ENCODE data around the gene NXNL2. TPM values are rescaled to one million over a fixed set of nuclear protein-coding genes. Genes with fewer than 3 reads are reported as not detected.

The NXNL2 gene
- total RNA-seq, 5 donors from 2014 or later (not counting 1 experiment from before 2014, with no cell fraction given): not detected

GRCh38 chr9:88521308-88521707 is 13.7 kb upstream of the NXNL2 start:
- Histone ChIP-seq H3K4me3 (ENCODE audit: control insufficient read depth in 1 of 2, extremely low read depth in 1 of 2, low read length in 1 of 2) (no peak overlapping the region), H3K27ac (ENCODE audit: low read length) (no peak overlapping the region), H3K27me3 (replicated peaks in 1 of 2; ENCODE audit: control insufficient read depth in 2 of 2, extremely low read depth in 1 of 2, insufficient read depth in 2 of 2, low read length in 1 of 2) (peaks cover 0 to 15% of the 10 kb centered on the region in 2 experiments), H3K4me1 (ENCODE audit: control insufficient read depth in 1 of 2, extremely low read depth in 1 of 2, insufficient read depth in 2 of 2, low read length in 2 of 2) (no peaks in the 10 kb centered on the region), H3K36me3 (ENCODE audit: control insufficient read depth in 2 of 2, extremely low read depth in 1 of 2, insufficient read depth in 1 of 2, low read length in 1 of 2) (no peaks in the 10 kb centered on the region), H3K9me3 (no peaks in the 10 kb centered on the region)
- no peak overlapping the region for H3K4me3 Mint-ChIP-seq
- H3K36me3 Mint-ChIP-seq: no peaks in the 10 kb centered on the region
- ATAC-seq (replicated peaks in 1 of 4) (no peak), DNase-seq (no peak)
- ChIA-PET CTCF (no interaction called here), POLR2A (no interaction called here)
- H3K27me3 Mint-ChIP-seq: peaks cover 9 to 18% of the 10 kb centered on the region in 2 donors
- peaks cover 0 to 3% (median 0%) of the 10 kb centered on the region in 3 donors for H3K4me1 Mint-ChIP-seq
- WGBS (ENCODE audit: insufficient coverage): no CpG with 5 or more reads among the region's 4 CpGs
- no peaks in the 10 kb centered on the region for H3K9me3 Mint-ChIP-seq
- H3K27ac Mint-ChIP-seq: no peak overlapping the region

GRCh38 chr9:88522360-88522759 is 12.6 kb upstream of the NXNL2 start:
- H3K4me1 Mint-ChIP-seq: peaks cover 0 to 3% (median 0%) of the 10 kb centered on the region in 3 donors

GRCh38 chr9:88523056-88523455 is 11.9 kb upstream of the NXNL2 start:
- no peak overlapping the region for H3K27ac ChIP-seq (ENCODE audit: low read length)
- POLR2A ChIA-PET: no interaction called here
- Mint-ChIP-seq H3K9me3 (no peaks in the 10 kb centered on the region), H3K36me3 (no peaks in the 10 kb centered on the region), H3K4me1 (peaks cover 0 to 3% (median 0%) of the 10 kb centered on the region in 3 donors), H3K27ac (no peak overlapping the region), H3K4me3 (no peak overlapping the region), H3K27me3 (peaks cover 9 to 16% of the 10 kb centered on the region in 2 donors)
- 79% methylated on average over 3 of the region's 3 CpGs for WGBS (ENCODE audit: insufficient coverage)
- H3K36me3 ChIP-seq (ENCODE audit: control insufficient read depth in 2 of 2, extremely low read depth in 1 of 2, insufficient read depth in 1 of 2, low read length in 1 of 2): no peaks in the 10 kb centered on the region
- ATAC-seq (replicated peaks in 1 of 4) (no peak), DNase-seq (no peak)
- CTCF ChIA-PET: no interaction called here
- peaks cover 0 to 18% of the 10 kb centered on the region in 2 experiments for H3K27me3 ChIP-seq (replicated peaks in 1 of 2; ENCODE audit: control insufficient read depth in 2 of 2, extremely low read depth in 1 of 2, insufficient read depth in 2 of 2, low read length in 1 of 2)
- no peaks in the 10 kb centered on the region for H3K9me3 ChIP-seq
- H3K4me3 ChIP-seq (ENCODE audit: control insufficient read depth in 1 of 2, extremely low read depth in 1 of 2, low read length in 1 of 2): no peak overlapping the region
- no peaks in the 10 kb centered on the region for H3K4me1 ChIP-seq (ENCODE audit: control insufficient read depth in 1 of 2, extremely low read depth in 1 of 2, insufficient read depth in 2 of 2, low read length in 2 of 2)

More at GRCh38 chr9:88522360-88522759, 12.6 kb upstream of the NXNL2 start:
- no peak overlapping the region for H3K27ac ChIP-seq (ENCODE audit: low read length)
- Mint-ChIP-seq H3K27ac (no peak overlapping the region), H3K4me3 (no peak overlapping the region), H3K27me3 (peaks cover 9 to 16% of the 10 kb centered on the region in 2 donors), H3K36me3 (no peaks in the 10 kb centered on the region), H3K9me3 (no peaks in the 10 kb centered on the region)
- no peak overlapping the region for H3K4me3 ChIP-seq (ENCODE audit: control insufficient read depth in 1 of 2, extremely low read depth in 1 of 2, low read length in 1 of 2)
- H3K4me1 ChIP-seq (ENCODE audit: control insufficient read depth in 1 of 2, extremely low read depth in 1 of 2, insufficient read depth in 2 of 2, low read length in 2 of 2): no peaks in the 10 kb centered on the region
- H3K9me3 ChIP-seq: no peaks in the 10 kb centered on the region
- CTCF ChIA-PET: no interaction called here
- DNase-seq (no peak), ATAC-seq (replicated peaks in 1 of 4) (no peak)
- H3K27me3 ChIP-seq (replicated peaks in 1 of 2; ENCODE audit: control insufficient read depth in 2 of 2, extremely low read depth in 1 of 2, insufficient read depth in 2 of 2, low read length in 1 of 2): peaks cover 0 to 14% of the 10 kb centered on the region in 2 experiments
- POLR2A ChIA-PET: no interaction called here
- WGBS (ENCODE audit: insufficient coverage): 100% methylated on average over 1 of the region's 4 CpGs
- H3K36me3 ChIP-seq (ENCODE audit: control insufficient read depth in 2 of 2, extremely low read depth in 1 of 2, insufficient read depth in 1 of 2, low read length in 1 of 2): no peaks in the 10 kb centered on the region

- peaks cover 9 to 17% of the 10 kb centered on the region in 2 donors for H3K27me3 Mint-ChIP-seq
- no peaks in the 10 kb centered on the region for H3K9me3 ChIP-seq
- no peaks in the 10 kb centered on the region for H3K9me3 Mint-ChIP-seq
- no peak overlapping the region for H3K27ac Mint-ChIP-seq
- DNase-seq (no peak), ATAC-seq (replicated peaks in 1 of 4) (no peak)
- no peak overlapping the region for H3K4me3 ChIP-seq (ENCODE audit: control insufficient read depth in 1 of 2, extremely low read depth in 1 of 2, low read length in 1 of 2)
- peaks cover 0 to 3% (median 0%) of the 10 kb centered on the region in 3 donors for H3K4me1 Mint-ChIP-seq
- ChIA-PET CTCF (no interaction called here), POLR2A (no interaction called here)
- no peak overlapping the region for H3K4me3 Mint-ChIP-seq
- peaks cover 0 to 16% of the 10 kb centered on the region in 2 experiments for H3K27me3 ChIP-seq (replicated peaks in 1 of 2; ENCODE audit: control insufficient read depth in 2 of 2, extremely low read depth in 1 of 2, insufficient read depth in 2 of 2, low read length in 1 of 2)
- H3K27ac ChIP-seq (ENCODE audit: low read length): no peak overlapping the region
- H3K4me1 ChIP-seq (ENCODE audit: control insufficient read depth in 1 of 2, extremely low read depth in 1 of 2, insufficient read depth in 2 of 2, low read length in 2 of 2): no peaks in the 10 kb centered on the region
- H3K36me3 Mint-ChIP-seq: no peaks in the 10 kb centered on the region
- no peaks in the 10 kb centered on the region for H3K36me3 ChIP-seq (ENCODE audit: control insufficient read depth in 2 of 2, extremely low read depth in 1 of 2, insufficient read depth in 1 of 2, low read length in 1 of 2)
- 40% methylated on average over 1 of the region's 8 CpGs for WGBS (ENCODE audit: insufficient coverage)
Observed at GRCh38 chr9:88524911-88525310, 10.1 kb upstream of the NXNL2 start.

GRCh38 chr9:88527618-88528017 is 7.4 kb upstream of the NXNL2 start:
- no peak for ATAC-seq (replicated peaks in 1 of 4)
- H3K4me1 ChIP-seq (ENCODE audit: control insufficient read depth in 1 of 2, extremely low read depth in 1 of 2, insufficient read depth in 2 of 2, low read length in 2 of 2): no peaks in the 10 kb centered on the region
- no peak overlapping the region for H3K4me3 ChIP-seq (ENCODE audit: control insufficient read depth in 1 of 2, extremely low read depth in 1 of 2, low read length in 1 of 2)
- POLR2A ChIA-PET: no interaction called here
- CTCF ChIA-PET: interaction anchor here in 1 of 2 donors (1.0 kb wide), 1 partner anchor 16 kb away, joined by 3 read pairs; no protein-coding TSS in a partner anchor
- H3K27me3 ChIP-seq (replicated peaks in 1 of 2; ENCODE audit: control insufficient read depth in 2 of 2, extremely low read depth in 1 of 2, insufficient read depth in 2 of 2, low read length in 1 of 2): peaks cover 0 to 32% of the 10 kb centered on the region in 2 experiments
- H3K9me3 ChIP-seq: no peaks in the 10 kb centered on the region
- WGBS (ENCODE audit: insufficient coverage): 64% methylated on average over 4 of the region's 7 CpGs
- no peaks in the 10 kb centered on the region for H3K36me3 Mint-ChIP-seq
- H3K36me3 ChIP-seq (ENCODE audit: control insufficient read depth in 2 of 2, extremely low read depth in 1 of 2, insufficient read depth in 1 of 2, low read length in 1 of 2): no peaks in the 10 kb centered on the region
- no peaks in the 10 kb centered on the region for H3K9me3 Mint-ChIP-seq
- H3K4me1 Mint-ChIP-seq: peaks cover 0 to 3% (median under 1%) of the 10 kb centered on the region in 3 donors
- DNase-seq: no peak
- H3K27ac Mint-ChIP-seq: no peak overlapping the region
- H3K27me3 Mint-ChIP-seq: peaks cover 9 to 16% of the 10 kb centered on the region in 2 donors
- no peak overlapping the region for H3K4me3 Mint-ChIP-seq
- H3K27ac ChIP-seq (ENCODE audit: low read length): no peak overlapping the region

- no peaks in the 10 kb centered on the region for H3K9me3 ChIP-seq
- Mint-ChIP-seq H3K4me1 (peaks cover 5 to 9% (median 6%) of the 10 kb centered on the region in 3 donors), H3K27me3 (peaks cover 15 to 20% of the 10 kb centered on the region in 2 donors), H3K9me3 (no peaks in the 10 kb centered on the region), H3K36me3 (no peaks in the 10 kb centered on the region), H3K4me3 (no peak overlapping the region), H3K27ac (no peak overlapping the region)
- ATAC-seq (replicated peaks in 1 of 4): no peak
- POLR2A ChIA-PET: no interaction called here
- H3K36me3 ChIP-seq (ENCODE audit: control insufficient read depth in 2 of 2, extremely low read depth in 1 of 2, insufficient read depth in 1 of 2, low read length in 1 of 2): no peaks in the 10 kb centered on the region
- DNase-seq: no peak
- no peaks in the 10 kb centered on the region for H3K4me1 ChIP-seq (ENCODE audit: control insufficient read depth in 1 of 2, extremely low read depth in 1 of 2, insufficient read depth in 2 of 2, low read length in 2 of 2)
- H3K27ac ChIP-seq (ENCODE audit: low read length): no peak overlapping the region
- CTCF ChIA-PET: interaction anchor here in 1 of 2 donors (1.0 kb wide), 1 partner anchor 16 kb away, joined by 3 read pairs; no protein-coding TSS in a partner anchor
- 77% methylated on average over 6 of the region's 6 CpGs for WGBS (ENCODE audit: insufficient coverage)
- peaks cover 0 to 32% of the 10 kb centered on the region in 2 experiments for H3K27me3 ChIP-seq (replicated peaks in 1 of 2; ENCODE audit: control insufficient read depth in 2 of 2, extremely low read depth in 1 of 2, insufficient read depth in 2 of 2, low read length in 1 of 2)
- H3K4me3 ChIP-seq (ENCODE audit: control insufficient read depth in 1 of 2, extremely low read depth in 1 of 2, low read length in 1 of 2): no peak overlapping the region
Observed at GRCh38 chr9:88528080-88528790, 6.7 kb upstream of the NXNL2 start.
